Immature natural killer cell (primary cell): ENCODE results near the gene SCD5. TPM values are rescaled to one million over a fixed set of nuclear protein-coding genes. Genes with fewer than 3 reads are reported as not detected.

Experiments used
- DNase-seq, 3 donors: peaks; one replicate each; pipeline ENCODE4 v3.0.0; 2022; ENCODE audit warnings: mixed read lengths in 1 of 3
- H3K27ac Mint-ChIP-seq, 6 donors: one replicate each; pipeline ENCODE4 v1.8.0; 2020; ENCODE audit warnings: mixed read lengths in 6 of 6, mild to moderate bottlenecking in 5 of 6, inconsistent platforms in 4 of 6, moderate library complexity in 3 of 6
- H3K27me3 Mint-ChIP-seq, 3 donors: one replicate each; pipeline ENCODE4 v1.8.0; 2020 to 2021; ENCODE audit warnings: low read depth in 3 of 3, mild to moderate bottlenecking in 3 of 3, mixed read lengths in 3 of 3, moderate library complexity in 3 of 3, inconsistent platforms in 1 of 3
- H3K36me3 Mint-ChIP-seq, 3 donors: one replicate each; pipeline ENCODE4 v1.8.0; 2020; ENCODE audit warnings: mixed read lengths in 3 of 3, inconsistent platforms in 2 of 3, mild to moderate bottlenecking in 2 of 3
- H3K4me1 Mint-ChIP-seq, 2 donors: one replicate each; pipeline ENCODE4 v1.8.0; 2020; ENCODE audit warnings: inconsistent platforms in 2 of 2, mild to moderate bottlenecking in 2 of 2, mixed read lengths in 2 of 2, moderate library complexity in 1 of 2
- H3K4me3 Mint-ChIP-seq, 5 donors: one replicate each; pipeline ENCODE4 v1.8.0; 2020; ENCODE audit warnings: mild to moderate bottlenecking in 5 of 5, mixed read lengths in 5 of 5, inconsistent platforms in 3 of 5, moderate library complexity in 3 of 5
- H3K9me3 Mint-ChIP-seq, 6 donors: one replicate each; pipeline ENCODE4 v1.8.0; 2020; ENCODE audit warnings: mild to moderate bottlenecking in 6 of 6, mixed read lengths in 6 of 6, inconsistent platforms in 4 of 6, moderate library complexity in 3 of 6
- polyA plus RNA-seq, 3 donors: library from polyadenylated mRNA; unstranded; fragments of 300-500 nt; fragmentation: Illumina TruSeq; gene quantifications; one replicate each; pipeline ENCODE4 v1.2.3, GENCODE V29; 2021

Gene SCD5
- polyA plus RNA-seq, 3 donors from 2014 or later, result 4.6 to 16.1 (median 11.3) TPM

DNA sequence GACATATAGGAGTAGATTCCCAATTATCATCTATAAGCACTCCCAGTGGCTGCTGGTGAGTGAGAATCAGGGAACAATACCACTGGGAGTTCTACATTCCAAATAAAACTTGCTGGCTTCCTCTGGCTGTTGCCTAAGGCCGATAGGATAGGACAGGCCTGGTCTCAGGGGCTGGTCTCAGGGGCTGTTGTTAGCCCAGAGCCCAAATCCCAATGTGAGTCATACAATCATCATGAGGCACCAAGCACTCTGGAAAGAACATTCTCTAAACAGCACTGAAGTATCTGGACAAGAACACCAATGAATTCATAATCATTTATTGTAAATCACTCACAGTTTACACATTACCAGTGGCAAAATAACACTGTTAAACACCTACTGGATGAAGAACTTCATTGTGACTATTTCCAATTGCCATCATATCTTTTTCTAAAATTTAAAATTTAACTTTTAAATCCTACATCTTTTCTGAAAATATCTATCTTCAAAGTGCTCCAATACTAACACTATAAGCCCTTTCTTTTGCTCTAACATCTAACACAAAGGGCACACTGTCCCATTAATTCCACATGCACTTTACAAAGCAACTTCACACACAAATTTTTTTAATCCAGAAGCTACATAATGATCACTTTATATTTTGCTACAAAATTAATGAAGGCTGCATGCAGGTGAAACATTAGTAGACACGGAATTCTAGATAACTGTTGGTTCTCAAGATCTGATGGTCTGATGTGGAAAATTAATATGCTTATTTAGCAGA, 169.2 kb downstream of the SCD5 start:
- Mint-ChIP-seq H3K4me3 (no peak overlapping the region), H3K36me3 (peaks cover 9 to 28% (median 18%) of the 10 kb centered on the region in 3 donors), H3K27ac (no peak overlapping the region), H3K27me3 (peaks cover 0 to 1% (median 0%) of the 10 kb centered on the region in 3 donors), H3K9me3 (peaks cover 0 to 7% (median 0%) of the 10 kb centered on the region in 6 donors), H3K4me1 (no peaks in the 10 kb centered on the region)
- DNase-seq, result no peak

DNA sequence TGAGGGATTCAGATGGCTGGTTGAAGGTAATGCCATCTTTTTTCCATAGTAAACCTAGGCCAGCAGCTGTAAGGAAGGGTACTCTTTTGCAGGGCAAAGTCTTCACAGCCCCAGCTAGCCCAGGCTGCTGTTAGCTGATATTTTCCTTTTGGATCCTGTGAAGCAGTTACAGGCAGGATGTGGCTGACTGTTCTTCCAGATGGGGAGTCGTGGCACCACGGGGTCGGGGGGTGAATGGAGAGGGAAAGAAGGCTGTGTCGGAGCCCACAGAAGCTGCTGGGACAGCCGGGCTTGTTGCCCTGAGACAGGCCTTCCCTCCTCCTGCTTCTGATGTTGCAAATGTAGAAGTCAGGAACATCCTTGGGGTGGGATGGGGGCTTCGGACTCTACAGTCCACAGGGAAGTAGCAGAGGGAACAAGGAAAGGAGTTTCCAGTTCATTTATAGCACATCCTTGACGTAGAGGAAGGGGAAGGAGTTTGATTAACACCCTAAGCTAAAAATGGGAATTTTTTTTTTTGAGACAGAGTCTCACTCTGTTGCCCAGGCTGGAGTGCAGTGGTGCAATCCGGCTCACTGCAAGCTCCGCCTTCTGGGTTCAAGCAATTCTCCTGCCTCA, 172.2 kb downstream of the SCD5 start:
- H3K36me3 Mint-ChIP-seq, result peaks cover 0 to 12% (median 4%) of the 10 kb centered on the region in 3 donors
- H3K9me3 Mint-ChIP-seq, result no peaks in the 10 kb centered on the region
- no peak for DNase-seq
- peaks cover 0 to 1% (median 0%) of the 10 kb centered on the region in 3 donors for H3K27me3 Mint-ChIP-seq
- no peak overlapping the region for H3K4me3 Mint-ChIP-seq
- H3K27ac Mint-ChIP-seq, result no peak overlapping the region
- no peaks in the 10 kb centered on the region for H3K4me1 Mint-ChIP-seq

DNA sequence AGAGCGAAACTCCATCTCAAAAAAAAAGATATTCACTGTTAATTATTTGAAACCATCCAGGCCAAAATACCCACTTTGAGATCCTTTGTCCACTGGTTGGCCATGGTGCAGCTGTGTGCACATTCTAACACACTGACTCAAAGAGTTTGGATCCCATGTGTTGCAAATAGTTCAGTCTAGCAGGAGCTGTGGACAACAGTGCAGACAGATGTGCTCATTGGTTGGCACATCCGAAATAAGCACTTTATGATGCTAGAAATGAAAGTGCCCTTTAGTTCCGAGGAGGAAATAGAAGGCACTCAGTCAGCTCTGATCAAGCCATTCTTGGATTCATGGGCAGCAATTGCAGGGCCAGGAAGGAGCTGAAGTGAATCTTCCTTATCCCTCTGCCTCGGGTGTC, 173.8 kb downstream of the SCD5 start:
- Mint-ChIP-seq H3K36me3 (peaks cover 0 to 8% (median 0%) of the 10 kb centered on the region in 3 donors), H3K27ac (no peak overlapping the region), H3K9me3 (no peaks in the 10 kb centered on the region), H3K27me3 (peaks cover 0 to 1% (median 0%) of the 10 kb centered on the region in 3 donors), H3K4me1 (no peaks in the 10 kb centered on the region), H3K4me3 (no peak overlapping the region)
- DNase-seq, result no peak

DNA sequence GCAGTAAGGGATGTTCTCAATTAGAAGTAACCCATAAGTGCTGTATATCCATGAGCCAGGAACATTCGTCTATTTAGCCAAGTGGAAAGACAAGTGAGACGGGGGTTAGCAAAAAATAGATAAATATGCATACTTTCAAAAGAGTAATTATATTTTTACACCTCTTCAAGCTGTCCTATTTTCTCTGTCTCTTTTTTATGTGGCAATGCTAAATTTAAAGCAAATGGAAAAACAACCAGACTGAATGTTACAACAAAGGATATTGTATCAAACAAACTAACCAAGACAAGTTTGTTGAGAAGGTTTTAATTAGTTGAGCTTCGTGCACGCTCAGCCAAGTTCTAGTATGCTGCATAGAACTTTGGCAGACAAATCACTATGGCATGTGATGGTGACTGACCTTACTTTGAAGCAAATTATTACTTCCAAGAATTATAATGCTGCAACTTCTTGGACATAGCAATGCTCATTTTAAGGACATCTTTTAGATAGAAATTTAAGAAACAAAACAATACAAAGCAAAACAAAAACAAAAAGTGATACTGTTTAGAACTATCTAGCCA, 175.4 kb downstream of the SCD5 start:
- no peaks in the 10 kb centered on the region for H3K4me1 Mint-ChIP-seq
- no peak overlapping the region for H3K27ac Mint-ChIP-seq
- no peak overlapping the region for H3K4me3 Mint-ChIP-seq
- H3K9me3 Mint-ChIP-seq, result no peaks in the 10 kb centered on the region
- peaks cover 0 to 1% (median 0%) of the 10 kb centered on the region in 3 donors for H3K27me3 Mint-ChIP-seq
- H3K36me3 Mint-ChIP-seq, result peaks cover 0 to 8% (median 0%) of the 10 kb centered on the region in 3 donors
- no peak for DNase-seq

DNA sequence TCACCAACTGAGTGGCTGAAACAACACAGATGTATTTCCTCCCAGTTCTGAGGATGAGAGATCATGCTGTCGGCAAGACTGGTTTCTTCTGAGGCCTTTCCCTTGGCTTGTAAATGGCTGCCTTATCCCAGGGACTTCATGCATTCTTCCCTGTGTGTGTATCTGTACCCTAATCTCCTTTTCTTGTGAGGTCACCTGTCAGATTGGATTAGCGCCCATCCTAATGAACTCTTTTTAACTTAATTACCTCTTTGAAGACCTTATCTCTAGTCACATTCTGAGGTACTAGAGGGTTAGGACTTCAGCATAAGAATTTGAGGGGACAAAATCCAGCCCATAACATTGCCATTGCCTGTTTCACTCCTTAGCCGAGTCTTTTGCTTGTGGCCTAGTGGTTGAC, 177.3 kb downstream of the SCD5 start:
- no peak for DNase-seq
- Mint-ChIP-seq H3K4me1 (no peaks in the 10 kb centered on the region), H3K27ac (no peak overlapping the region), H3K36me3 (peaks cover 0 to 4% (median 0%) of the 10 kb centered on the region in 3 donors), H3K27me3 (peaks cover 0 to 1% (median 0%) of the 10 kb centered on the region in 3 donors), H3K4me3 (no peak overlapping the region), H3K9me3 (no peaks in the 10 kb centered on the region)

DNA sequence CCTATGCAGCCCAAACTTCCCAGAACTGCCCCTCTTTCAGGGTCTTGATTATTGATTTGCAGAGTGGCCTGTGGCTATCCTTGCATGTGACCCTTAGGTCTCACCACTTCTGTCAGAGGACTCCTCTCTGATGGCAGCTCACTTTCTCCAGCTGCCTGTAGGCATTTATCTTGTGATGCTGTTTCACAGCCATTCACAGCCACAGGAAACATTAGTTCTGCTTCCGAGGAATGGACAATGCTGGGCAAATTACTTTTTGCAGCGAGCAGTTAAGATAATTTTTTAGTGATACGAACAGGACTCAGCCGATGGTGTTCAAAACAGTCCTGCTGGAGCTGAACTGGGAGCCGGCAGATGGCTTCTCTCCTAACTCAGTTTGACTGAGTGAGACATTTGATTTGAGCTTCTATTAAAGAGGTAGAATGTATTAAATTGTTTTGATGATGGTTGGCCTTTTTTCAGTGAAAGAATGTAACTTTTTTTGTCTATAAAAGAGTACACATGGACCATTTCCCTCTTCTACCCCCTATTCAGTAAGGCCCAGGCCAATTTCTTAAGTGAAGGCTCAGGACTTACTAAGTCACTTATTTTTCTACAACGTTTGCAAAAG, 178.4 kb downstream of the SCD5 start:
- peaks cover 0 to 4% (median 0%) of the 10 kb centered on the region in 3 donors for H3K36me3 Mint-ChIP-seq
- no peak overlapping the region for H3K27ac Mint-ChIP-seq
- H3K27me3 Mint-ChIP-seq, result no peaks in the 10 kb centered on the region
- H3K4me1 Mint-ChIP-seq, result no peaks in the 10 kb centered on the region
- H3K4me3 Mint-ChIP-seq, result no peak overlapping the region
- no peak for DNase-seq
- H3K9me3 Mint-ChIP-seq, result no peaks in the 10 kb centered on the region

DNA sequence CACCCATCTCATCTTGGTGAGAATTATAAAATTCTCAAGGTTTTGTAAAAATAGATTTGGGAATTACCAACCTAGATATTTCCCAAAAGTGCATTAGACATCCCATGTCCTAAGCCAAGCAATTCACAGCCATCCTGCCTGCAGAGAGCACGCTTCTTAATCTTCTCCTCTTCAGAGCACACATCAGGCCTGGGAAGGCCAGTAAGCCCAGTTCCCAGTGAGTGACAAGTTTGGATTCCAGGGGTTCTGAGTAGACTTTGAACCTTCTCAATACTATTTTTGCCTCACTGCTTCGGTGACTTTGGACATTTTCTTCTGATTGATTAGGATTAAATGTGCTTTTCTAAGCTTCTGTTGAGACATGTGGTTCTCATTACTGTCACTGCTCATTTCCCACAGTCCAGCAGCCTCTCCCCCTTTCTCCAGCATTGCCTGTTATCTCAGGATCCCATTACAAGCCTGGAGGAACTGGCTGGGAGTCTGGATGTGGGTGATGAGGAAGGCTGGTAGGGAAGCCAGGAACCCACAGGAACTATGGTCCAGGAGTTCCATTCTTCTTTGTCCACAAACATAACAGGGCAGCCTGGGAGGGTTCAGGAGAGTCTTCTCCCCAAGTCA, 180.4 kb downstream of the SCD5 start:
- Mint-ChIP-seq H3K4me3 (no peak overlapping the region), H3K36me3 (no peaks in the 10 kb centered on the region), H3K27ac (no peak overlapping the region), H3K9me3 (no peaks in the 10 kb centered on the region), H3K4me1 (no peaks in the 10 kb centered on the region), H3K27me3 (peaks cover 0 to 2% (median 1%) of the 10 kb centered on the region in 3 donors)
- no peak for DNase-seq

DNA sequence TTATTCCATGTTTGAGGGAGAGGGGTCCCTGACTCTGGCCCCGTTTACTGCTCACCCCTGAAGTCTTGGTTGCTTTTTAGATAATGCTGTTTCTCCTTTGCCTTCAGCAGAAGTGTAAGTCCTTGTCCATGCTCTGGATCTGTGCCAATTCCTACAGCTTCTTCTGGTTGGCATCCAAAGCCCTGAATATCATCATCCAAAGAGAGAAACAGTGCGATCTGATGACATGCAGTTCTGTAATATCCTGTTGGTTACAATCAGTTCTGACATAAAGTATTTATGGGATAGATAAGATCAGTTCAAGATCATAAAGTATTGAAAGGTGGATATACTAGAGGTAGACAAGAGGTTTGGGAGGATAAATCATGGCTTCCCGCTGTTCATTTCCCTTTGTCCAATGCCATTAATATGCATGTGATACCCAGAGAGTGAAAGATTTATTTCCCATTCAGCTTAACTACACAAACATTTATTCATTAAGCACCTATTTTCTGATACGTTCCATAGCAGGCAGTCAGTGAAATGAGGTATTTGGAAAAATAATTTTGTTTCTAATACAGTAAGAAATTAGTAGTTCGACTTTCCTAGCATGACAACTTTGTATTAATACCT, 183.7 kb downstream of the SCD5 start:
- Mint-ChIP-seq H3K36me3 (no peaks in the 10 kb centered on the region), H3K4me3 (no peak overlapping the region), H3K27me3 (peaks cover 0 to 2% (median 1%) of the 10 kb centered on the region in 3 donors), H3K4me1 (no peaks in the 10 kb centered on the region), H3K9me3 (no peaks in the 10 kb centered on the region), H3K27ac (no peak overlapping the region)
- no peak for DNase-seq

DNA sequence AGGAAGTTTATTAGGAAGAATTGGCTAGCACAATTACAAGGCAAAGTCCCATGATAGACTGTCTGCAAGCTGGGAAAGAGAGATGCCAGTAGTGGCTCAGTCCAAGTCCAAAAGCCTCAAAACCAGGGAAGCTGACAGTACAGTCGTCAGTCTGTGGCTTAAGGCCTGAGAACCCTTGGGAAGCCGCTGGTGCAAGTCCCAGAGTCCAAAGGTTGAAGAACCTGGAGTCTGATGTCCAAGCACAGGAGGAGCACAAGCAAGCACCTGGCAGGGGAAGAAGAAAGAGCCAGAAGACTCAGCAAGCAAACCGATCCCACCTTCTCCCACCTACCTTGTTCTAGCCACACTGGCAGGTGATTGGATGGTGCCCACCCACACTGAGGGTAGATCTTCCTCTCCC, 185.5 kb downstream of the SCD5 start:
- H3K4me3 Mint-ChIP-seq, result no peak overlapping the region
- no peak for DNase-seq
- H3K27me3 Mint-ChIP-seq, result peaks cover 1 to 5% (median 3%) of the 10 kb centered on the region in 3 donors
- no peaks in the 10 kb centered on the region for H3K36me3 Mint-ChIP-seq
- H3K27ac Mint-ChIP-seq, result no peak overlapping the region
- H3K9me3 Mint-ChIP-seq, result no peaks in the 10 kb centered on the region
- no peaks in the 10 kb centered on the region for H3K4me1 Mint-ChIP-seq

DNA sequence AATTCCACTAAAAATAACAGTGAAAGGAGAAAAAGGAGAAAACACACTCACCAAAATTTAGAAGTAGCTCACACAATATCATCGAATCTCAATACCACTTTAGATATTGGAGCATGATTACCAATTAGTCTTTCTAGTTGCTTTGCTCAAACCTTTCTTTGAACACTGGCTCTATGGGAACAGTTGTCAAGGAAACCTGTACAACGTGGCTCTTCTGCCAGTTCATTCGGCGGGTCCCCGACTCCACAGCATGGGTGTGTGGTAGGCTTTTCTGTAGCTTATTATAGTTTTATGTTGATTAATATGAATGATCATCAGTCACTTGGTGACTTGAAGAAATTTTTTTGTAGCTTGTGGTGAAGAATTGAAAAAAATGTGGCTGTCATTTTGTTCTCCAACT, 186.6 kb downstream of the SCD5 start:
- no peak for DNase-seq
- H3K27me3 Mint-ChIP-seq, result peaks cover 1 to 5% (median 3%) of the 10 kb centered on the region in 3 donors
- H3K36me3 Mint-ChIP-seq, result no peaks in the 10 kb centered on the region
- no peaks in the 10 kb centered on the region for H3K9me3 Mint-ChIP-seq
- H3K4me3 Mint-ChIP-seq, result no peak overlapping the region
- no peak overlapping the region for H3K27ac Mint-ChIP-seq
- H3K4me1 Mint-ChIP-seq, result no peaks in the 10 kb centered on the region

DNA sequence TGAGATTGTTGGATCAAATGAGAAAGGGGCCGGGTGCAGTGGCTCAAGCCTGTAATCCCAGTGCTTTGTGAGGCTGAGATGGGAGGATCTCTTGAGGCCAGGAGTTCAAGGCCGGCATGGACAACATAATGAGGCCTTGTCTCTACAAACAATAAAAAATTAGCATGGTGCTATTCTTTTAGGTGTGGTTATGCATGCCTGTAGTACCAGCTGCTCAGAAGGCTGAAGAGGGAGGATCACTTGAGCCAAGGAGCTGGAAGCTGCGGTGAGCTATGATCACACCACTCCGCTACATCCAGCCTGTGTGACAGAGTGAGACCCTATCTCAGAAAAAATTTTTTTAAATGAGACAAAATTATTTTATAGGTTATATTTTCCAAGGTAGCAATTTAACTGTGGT, 187.1 kb downstream of the SCD5 start:
- Mint-ChIP-seq H3K27ac (no peak overlapping the region), H3K27me3 (peaks cover 1 to 5% (median 3%) of the 10 kb centered on the region in 3 donors), H3K4me1 (no peaks in the 10 kb centered on the region), H3K9me3 (no peaks in the 10 kb centered on the region), H3K36me3 (no peaks in the 10 kb centered on the region), H3K4me3 (no peak overlapping the region)
- DNase-seq, result no peak

DNA sequence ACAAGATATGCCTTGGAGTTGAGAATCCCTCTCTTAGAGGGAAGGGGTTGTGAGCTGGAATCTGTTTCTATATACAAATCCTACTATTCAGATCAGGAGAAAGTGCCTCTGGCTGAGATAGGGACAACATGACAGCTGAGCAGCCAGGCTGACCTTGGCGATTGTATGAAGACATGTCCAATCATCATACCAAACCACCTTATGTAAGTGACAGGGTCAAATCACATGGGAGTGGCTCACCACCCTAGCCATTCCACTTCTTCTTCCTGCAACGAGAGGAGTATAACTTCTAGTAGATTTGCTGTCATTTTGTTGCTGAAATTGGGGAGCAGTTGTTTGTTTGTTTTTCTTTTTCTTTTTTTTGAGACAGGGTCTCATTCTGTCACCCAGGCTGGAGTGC, 188.6 kb downstream of the SCD5 start:
- Mint-ChIP-seq H3K27ac (no peak overlapping the region), H3K4me1 (no peaks in the 10 kb centered on the region), H3K9me3 (no peaks in the 10 kb centered on the region), H3K4me3 (no peak overlapping the region), H3K36me3 (no peaks in the 10 kb centered on the region), H3K27me3 (peaks cover 1 to 9% (median 3%) of the 10 kb centered on the region in 3 donors)
- DNase-seq, result no peak

DNA sequence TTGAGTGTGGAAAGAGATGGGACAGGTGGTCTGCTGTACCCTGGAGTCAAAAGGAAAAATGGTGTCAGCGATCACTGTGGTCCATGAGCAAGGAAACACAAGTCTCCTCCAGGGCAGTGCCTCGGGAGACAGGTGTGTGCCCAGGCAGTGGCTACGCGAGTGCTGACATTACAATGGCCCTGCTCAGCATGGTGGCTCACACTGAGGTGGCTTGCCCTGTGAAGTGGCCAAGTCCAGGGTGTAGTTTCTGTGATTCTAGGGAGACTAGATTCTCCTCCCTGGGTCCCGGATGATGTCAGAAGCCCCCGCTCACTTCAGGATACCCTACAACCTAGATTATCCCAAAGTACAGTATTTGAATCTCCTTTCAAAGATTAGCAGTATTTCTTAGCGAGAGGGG, 192.0 kb downstream of the SCD5 start:
- Mint-ChIP-seq H3K4me1 (no peaks in the 10 kb centered on the region), H3K27ac (no peak overlapping the region), H3K4me3 (no peak overlapping the region), H3K9me3 (no peaks in the 10 kb centered on the region), H3K27me3 (peaks cover 0 to 11% (median 5%) of the 10 kb centered on the region in 3 donors), H3K36me3 (no peaks in the 10 kb centered on the region)
- DNase-seq, result no peak
